Measurements from ENCODE around the gene FAM153A.
"Not testable (repeated sequence)": the region's sequence is repeated elsewhere in the genome, so short reads cannot be mapped to it uniquely, and the experiment has no call there.

The FAM153A gene

DNA sequence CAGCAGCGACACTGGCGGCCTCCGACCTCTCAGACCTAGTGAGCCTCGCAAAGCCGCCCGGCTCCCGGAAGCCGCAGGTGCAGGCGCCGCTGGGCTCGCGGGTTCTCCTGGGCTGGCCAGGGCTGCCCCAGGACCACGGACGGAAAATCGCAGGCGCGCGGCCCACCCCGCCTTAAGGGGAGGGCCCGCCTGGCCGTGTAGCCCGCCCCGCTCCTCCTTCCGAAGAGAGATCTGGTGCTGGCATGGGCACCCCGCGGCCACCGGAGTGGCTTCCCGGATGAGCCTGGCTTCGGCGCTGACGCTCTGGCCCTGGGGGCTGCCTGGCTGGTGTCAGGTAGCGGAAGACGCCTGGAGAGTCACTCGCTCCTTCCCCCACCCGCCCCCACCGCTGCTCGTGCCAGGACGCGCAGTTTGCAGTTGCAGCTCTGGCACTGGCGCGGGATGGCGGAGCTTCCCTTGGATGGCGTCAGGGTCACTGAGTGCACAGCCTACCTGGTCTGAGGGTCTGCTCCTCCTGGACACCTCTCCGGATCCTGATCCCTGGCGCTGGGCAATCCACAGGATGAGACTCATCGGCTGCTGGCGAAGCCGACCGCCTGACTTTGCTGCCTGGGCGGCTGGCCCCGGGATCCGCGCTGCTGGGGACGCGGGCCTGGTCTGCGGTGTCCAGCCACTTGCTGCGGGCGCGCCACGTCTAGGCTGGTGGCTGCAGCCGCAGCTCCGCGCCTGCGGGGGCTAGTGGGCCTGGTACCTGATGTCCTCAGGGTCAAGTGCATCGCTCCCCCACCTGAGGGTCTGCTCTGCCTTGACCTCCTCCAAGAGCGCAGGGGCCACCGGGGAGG, at the start of gene FAM153A:
Gene FAM153A (minus strand): TSS at position 108 of the 842 bp plus-strand sequence.
- H3K4me3 ChIP-seq (ENCODE audit: low read length in 2 of 2): peak within 1 kb of the TSS in 1 of 2 donors; percentile 3
- H3K27ac ChIP-seq (ENCODE audit: low read length); H3K9ac ChIP-seq (ENCODE audit: low read length in 2 of 2); H3K4me1 ChIP-seq (ENCODE audit: control insufficient read depth, insufficient read depth, low read length); H3K36me3 ChIP-seq (ENCODE audit: control insufficient read depth in 2 of 2, insufficient read depth in 2 of 2, low read length in 2 of 2); H3K27me3 ChIP-seq (ENCODE audit: control insufficient read depth in 1 of 2, insufficient read depth in 2 of 2, low read length in 2 of 2); H3K9me3 ChIP-seq (ENCODE audit: control insufficient read depth in 2 of 2, low read length in 2 of 2): not testable (repeated sequence)

DNA sequence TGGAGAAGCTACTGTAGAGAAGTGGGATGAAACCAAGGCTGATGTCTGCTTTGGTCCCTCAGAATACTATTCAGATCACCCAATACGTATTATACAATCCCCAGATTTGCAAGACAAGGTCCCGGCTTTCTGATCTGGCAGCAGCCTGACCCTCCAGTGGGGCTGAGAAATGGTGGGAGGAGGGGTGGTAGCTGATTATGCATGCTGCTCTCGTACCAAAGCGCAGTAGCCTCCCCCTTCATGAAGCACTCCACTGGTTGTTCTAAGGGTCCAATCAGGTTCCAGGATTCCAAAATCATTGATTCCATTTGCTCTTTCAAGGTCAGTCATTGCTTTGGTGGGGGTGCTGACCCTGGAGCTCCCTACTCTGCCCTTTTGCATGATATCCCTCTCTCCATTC, 49.6 kb upstream of the FAM153A start:
- H3K27me3 ChIP-seq (ENCODE audit: control insufficient read depth in 1 of 2, insufficient read depth in 2 of 2, low read length in 2 of 2); H3K36me3 ChIP-seq (ENCODE audit: control insufficient read depth in 2 of 2, insufficient read depth in 2 of 2, low read length in 2 of 2); H3K9me3 ChIP-seq (ENCODE audit: control insufficient read depth in 2 of 2, low read length in 2 of 2); H3K9ac ChIP-seq (ENCODE audit: low read length in 2 of 2); H3K4me1 ChIP-seq (ENCODE audit: control insufficient read depth, insufficient read depth, low read length); H3K27ac ChIP-seq (ENCODE audit: low read length); H3K4me3 ChIP-seq (ENCODE audit: low read length in 2 of 2): not testable (repeated sequence)

DNA sequence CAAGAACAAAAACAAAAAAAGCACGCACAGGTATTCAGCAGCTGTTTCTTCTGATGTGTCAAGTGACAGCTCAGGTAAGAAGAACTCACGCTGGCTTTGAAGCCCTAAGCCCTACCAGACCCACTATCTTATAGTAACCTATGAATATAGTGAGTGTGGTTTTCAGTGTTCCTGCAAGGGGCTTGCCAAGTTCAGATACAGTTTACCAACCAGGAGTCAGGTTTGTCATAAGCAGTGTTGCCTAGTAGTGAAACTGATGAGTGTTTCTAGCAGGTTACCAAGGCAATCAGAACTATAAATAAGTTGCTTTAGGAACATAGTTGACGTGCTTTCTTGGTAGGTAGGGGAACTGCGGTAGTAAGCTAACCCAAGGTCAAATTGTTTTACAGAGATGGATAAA, 43.4 kb upstream of the FAM153A start:
- H3K9ac ChIP-seq (ENCODE audit: low read length in 2 of 2); H3K27me3 ChIP-seq (ENCODE audit: control insufficient read depth in 1 of 2, insufficient read depth in 2 of 2, low read length in 2 of 2); H3K36me3 ChIP-seq (ENCODE audit: control insufficient read depth in 2 of 2, insufficient read depth in 2 of 2, low read length in 2 of 2); H3K9me3 ChIP-seq (ENCODE audit: control insufficient read depth in 2 of 2, low read length in 2 of 2); H3K4me3 ChIP-seq (ENCODE audit: low read length in 2 of 2); H3K4me1 ChIP-seq (ENCODE audit: control insufficient read depth, insufficient read depth, low read length); H3K27ac ChIP-seq (ENCODE audit: low read length): not testable (repeated sequence)

DNA sequence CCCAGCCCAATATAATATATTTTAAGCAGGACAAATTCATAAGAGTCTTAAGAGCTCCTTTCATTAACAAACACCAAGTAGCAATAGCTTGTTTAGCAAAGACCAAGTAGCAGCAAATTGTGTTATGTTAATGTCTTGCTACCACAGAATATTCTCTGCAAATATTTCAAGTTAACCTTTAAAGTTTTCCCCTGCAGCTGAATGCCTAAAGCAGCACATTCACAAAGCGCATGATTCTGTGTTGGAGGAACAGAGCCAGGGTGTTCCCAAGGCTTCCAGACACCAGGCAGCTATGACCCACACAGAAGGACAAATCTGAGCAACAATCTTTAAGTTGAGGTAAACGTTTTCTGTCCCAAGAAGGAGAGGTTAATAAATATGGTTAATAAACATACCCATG, 42.1 kb upstream of the FAM153A start:
- H3K9me3 ChIP-seq (ENCODE audit: control insufficient read depth in 2 of 2, low read length in 2 of 2); H3K9ac ChIP-seq (ENCODE audit: low read length in 2 of 2); H3K4me3 ChIP-seq (ENCODE audit: low read length in 2 of 2); H3K4me1 ChIP-seq (ENCODE audit: control insufficient read depth, insufficient read depth, low read length); H3K27ac ChIP-seq (ENCODE audit: low read length); H3K36me3 ChIP-seq (ENCODE audit: control insufficient read depth in 2 of 2, insufficient read depth in 2 of 2, low read length in 2 of 2); H3K27me3 ChIP-seq (ENCODE audit: control insufficient read depth in 1 of 2, insufficient read depth in 2 of 2, low read length in 2 of 2): not testable (repeated sequence)

DNA sequence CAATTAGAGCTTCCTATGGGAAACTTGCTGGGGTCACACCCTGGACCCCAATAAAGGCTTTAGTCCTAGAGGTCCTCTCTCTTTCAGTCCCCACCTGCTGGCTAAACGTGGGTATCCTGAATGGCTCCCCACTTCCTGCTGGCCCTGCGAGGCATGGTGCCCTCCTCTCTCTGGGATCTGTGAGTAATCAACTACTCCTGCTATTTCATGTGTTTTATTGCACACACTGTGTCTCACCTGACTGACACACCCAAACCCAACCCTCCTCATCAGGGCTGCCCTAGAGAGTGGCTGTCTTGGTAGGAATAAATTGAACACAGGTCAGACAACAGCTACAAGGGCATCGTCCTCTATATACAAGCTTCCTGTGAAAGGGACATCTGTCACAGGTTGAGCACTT, 39.8 kb upstream of the FAM153A start:
- H3K9ac ChIP-seq (ENCODE audit: low read length in 2 of 2); H3K27me3 ChIP-seq (ENCODE audit: control insufficient read depth in 1 of 2, insufficient read depth in 2 of 2, low read length in 2 of 2); H3K27ac ChIP-seq (ENCODE audit: low read length); H3K4me1 ChIP-seq (ENCODE audit: control insufficient read depth, insufficient read depth, low read length); H3K9me3 ChIP-seq (ENCODE audit: control insufficient read depth in 2 of 2, low read length in 2 of 2); H3K36me3 ChIP-seq (ENCODE audit: control insufficient read depth in 2 of 2, insufficient read depth in 2 of 2, low read length in 2 of 2); H3K4me3 ChIP-seq (ENCODE audit: low read length in 2 of 2): not testable (repeated sequence)

DNA sequence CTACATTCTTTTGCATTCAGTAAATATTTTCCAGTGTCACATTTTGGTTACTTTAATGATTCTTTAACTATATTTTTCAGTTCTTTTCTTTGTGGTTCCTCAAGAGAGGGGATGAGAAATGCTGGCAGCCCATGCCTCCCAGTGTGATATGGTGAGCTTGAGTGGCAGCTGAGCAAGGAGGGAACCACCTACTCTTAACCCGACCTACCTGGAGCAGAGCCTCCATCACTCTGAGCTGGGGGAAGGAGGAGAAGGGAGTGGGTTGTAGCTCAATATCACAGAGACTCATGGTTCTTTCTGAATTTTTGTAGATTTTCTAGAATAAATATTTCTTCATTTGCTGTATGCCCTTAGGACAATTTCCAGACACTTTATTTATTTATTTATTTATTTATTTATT, 37.0 kb upstream of the FAM153A start:
- not testable (repeated sequence) for H3K27me3 ChIP-seq (ENCODE audit: control insufficient read depth in 1 of 2, insufficient read depth in 2 of 2, low read length in 2 of 2); H3K4me3 ChIP-seq (ENCODE audit: low read length in 2 of 2); H3K9ac ChIP-seq (ENCODE audit: low read length in 2 of 2); H3K4me1 ChIP-seq (ENCODE audit: control insufficient read depth, insufficient read depth, low read length); H3K9me3 ChIP-seq (ENCODE audit: control insufficient read depth in 2 of 2, low read length in 2 of 2); H3K27ac ChIP-seq (ENCODE audit: low read length); H3K36me3 ChIP-seq (ENCODE audit: control insufficient read depth in 2 of 2, insufficient read depth in 2 of 2, low read length in 2 of 2)

DNA sequence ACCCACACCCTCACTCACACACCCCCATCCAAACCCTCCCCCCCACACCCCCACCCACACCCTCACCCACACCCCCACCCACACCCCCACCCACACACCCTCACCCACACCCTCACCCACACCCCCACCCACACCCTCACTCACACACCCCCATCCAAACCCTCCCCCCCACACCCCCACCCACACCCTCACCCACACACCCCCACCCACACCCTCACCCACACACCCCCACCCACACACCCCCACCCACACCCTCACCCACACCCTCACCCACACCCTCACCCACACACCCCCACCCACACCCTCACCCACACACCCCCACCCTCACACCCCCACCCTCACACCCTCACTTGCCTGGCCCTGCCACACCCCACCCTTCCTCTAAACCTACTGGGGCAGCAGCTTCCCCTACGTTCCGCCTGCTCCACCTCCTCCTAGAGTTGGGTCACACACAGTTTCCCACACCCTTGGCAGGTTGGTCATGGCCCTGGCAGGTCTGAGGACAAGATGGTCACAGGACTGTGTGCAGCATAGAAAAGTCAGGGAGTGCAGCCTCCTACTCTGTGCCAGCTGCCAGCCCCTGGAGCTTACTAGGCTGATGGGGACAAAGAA, 30.2 kb upstream of the FAM153A start:
- not testable (repeated sequence) for H3K4me1 ChIP-seq (ENCODE audit: control insufficient read depth, insufficient read depth, low read length); H3K9me3 ChIP-seq (ENCODE audit: control insufficient read depth in 2 of 2, low read length in 2 of 2); H3K27me3 ChIP-seq (ENCODE audit: control insufficient read depth in 1 of 2, insufficient read depth in 2 of 2, low read length in 2 of 2); H3K36me3 ChIP-seq (ENCODE audit: control insufficient read depth in 2 of 2, insufficient read depth in 2 of 2, low read length in 2 of 2); H3K9ac ChIP-seq (ENCODE audit: low read length in 2 of 2); H3K4me3 ChIP-seq (ENCODE audit: low read length in 2 of 2); H3K27ac ChIP-seq (ENCODE audit: low read length)

DNA sequence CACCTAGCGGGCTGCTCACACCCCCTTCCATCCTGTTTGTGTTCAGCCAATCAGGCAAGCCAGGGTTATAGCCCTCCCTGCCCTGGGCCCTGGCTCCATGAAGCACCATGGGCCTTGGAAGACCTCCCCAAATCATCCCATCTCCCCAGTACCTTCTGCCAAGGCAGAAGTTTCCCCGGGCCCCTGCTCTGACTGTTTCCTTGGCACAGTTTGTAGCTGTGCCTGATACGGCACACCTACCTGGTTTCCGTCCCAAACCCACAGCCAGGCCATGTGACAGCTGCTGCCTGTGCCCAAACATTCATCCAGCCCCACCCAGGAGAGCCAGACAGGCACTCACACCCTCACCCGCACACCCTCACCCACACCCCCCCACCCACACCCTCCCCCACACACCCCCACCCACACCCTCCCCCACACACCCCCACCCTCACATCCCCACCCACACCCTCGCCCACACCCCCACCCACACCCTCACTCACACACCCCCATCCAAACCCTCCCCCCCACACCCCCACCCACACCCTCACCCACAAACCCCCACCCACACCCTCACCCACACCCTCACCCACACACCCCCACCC, 29.6 kb upstream of the FAM153A start:
- H3K9ac ChIP-seq (ENCODE audit: low read length in 2 of 2); H3K9me3 ChIP-seq (ENCODE audit: control insufficient read depth in 2 of 2, low read length in 2 of 2); H3K36me3 ChIP-seq (ENCODE audit: control insufficient read depth in 2 of 2, insufficient read depth in 2 of 2, low read length in 2 of 2); H3K27me3 ChIP-seq (ENCODE audit: control insufficient read depth in 1 of 2, insufficient read depth in 2 of 2, low read length in 2 of 2); H3K4me1 ChIP-seq (ENCODE audit: control insufficient read depth, insufficient read depth, low read length); H3K27ac ChIP-seq (ENCODE audit: low read length); H3K4me3 ChIP-seq (ENCODE audit: low read length in 2 of 2): not testable (repeated sequence)

DNA sequence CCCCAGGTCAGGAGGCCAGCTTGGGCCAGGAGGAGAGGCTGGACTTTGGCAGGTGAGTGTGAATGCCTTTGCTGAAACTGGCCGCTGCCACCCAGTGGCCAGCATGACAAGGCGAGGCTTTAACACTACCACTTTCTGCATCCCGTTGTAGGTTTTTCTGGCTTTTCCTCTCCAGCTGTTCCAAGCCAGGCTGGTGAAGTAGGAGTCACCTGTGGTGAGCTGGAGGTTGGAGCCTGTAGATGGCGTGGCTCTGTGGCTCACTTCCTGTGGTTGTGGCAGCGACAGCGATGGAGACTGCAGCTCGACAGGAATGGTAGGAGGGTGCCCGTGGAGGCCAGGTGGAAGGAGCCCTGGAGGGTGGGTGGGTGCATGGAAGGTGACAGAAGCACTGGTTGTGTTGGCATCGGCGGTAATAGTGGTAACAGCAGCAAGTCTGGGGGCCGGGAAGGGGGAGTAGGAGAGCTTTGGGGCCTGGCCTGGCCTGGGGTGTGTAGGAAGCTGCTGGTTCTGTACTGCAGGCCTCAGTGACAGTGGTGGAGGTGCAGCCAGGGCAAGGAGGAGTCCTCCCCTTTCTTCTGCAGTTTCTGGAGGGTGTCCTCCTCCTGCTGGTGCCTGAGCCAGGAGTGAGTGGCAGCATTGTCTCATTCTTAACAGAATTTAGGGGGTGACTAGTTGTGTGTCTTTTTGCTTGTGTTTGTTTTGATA, 26.7 kb upstream of the FAM153A start:
- not testable (repeated sequence) for H3K4me1 ChIP-seq (ENCODE audit: control insufficient read depth, insufficient read depth, low read length); H3K27ac ChIP-seq (ENCODE audit: low read length); H3K36me3 ChIP-seq (ENCODE audit: control insufficient read depth in 2 of 2, insufficient read depth in 2 of 2, low read length in 2 of 2); H3K4me3 ChIP-seq (ENCODE audit: low read length in 2 of 2); H3K27me3 ChIP-seq (ENCODE audit: control insufficient read depth in 1 of 2, insufficient read depth in 2 of 2, low read length in 2 of 2); H3K9ac ChIP-seq (ENCODE audit: low read length in 2 of 2); H3K9me3 ChIP-seq (ENCODE audit: control insufficient read depth in 2 of 2, low read length in 2 of 2)

DNA sequence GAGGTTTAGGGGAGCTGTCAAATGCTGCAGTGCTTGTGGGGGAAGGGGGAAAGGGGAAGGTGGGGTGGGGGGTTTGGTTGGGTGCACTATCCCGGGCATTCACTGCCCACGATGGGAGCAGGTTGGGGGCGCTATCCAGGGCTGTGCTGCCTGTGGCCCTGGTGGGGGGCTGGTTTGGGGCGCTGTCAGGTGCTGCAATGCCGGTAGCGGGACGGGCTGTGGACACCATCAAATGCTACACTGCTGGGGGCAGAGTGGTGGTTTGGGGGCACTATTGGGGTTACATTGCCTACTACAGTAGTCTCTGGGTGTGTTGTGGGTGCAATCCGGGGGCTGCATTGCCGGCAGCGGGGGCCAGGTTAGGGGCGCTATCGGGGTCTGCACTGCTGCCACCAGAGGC, 25.7 kb upstream of the FAM153A start:
- H3K9me3 ChIP-seq (ENCODE audit: control insufficient read depth in 2 of 2, low read length in 2 of 2); H3K27me3 ChIP-seq (ENCODE audit: control insufficient read depth in 1 of 2, insufficient read depth in 2 of 2, low read length in 2 of 2); H3K4me3 ChIP-seq (ENCODE audit: low read length in 2 of 2); H3K27ac ChIP-seq (ENCODE audit: low read length); H3K4me1 ChIP-seq (ENCODE audit: control insufficient read depth, insufficient read depth, low read length); H3K36me3 ChIP-seq (ENCODE audit: control insufficient read depth in 2 of 2, insufficient read depth in 2 of 2, low read length in 2 of 2); H3K9ac ChIP-seq (ENCODE audit: low read length in 2 of 2): not testable (repeated sequence)

DNA sequence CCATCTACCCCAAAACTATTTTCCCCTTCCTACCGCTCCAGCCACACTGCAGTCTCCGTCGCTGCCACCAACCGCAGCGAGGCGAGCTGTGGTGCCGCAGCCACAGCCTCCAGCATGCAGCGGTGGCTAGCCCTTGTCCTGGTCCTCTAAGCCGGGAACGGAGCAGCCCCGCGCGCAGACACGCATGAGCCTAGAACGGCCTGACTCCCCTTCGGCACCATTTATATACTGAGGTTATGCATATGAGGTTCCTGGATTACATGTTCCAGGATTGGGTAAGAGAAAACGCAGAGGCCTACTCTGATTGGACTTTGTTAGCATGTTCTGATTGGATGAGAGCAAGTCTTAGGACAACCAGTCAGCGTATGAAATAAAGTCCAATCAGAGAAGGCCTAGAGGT, 24.6 kb upstream of the FAM153A start:
- not testable (repeated sequence) for H3K27ac ChIP-seq (ENCODE audit: low read length); H3K4me3 ChIP-seq (ENCODE audit: low read length in 2 of 2); H3K9me3 ChIP-seq (ENCODE audit: control insufficient read depth in 2 of 2, low read length in 2 of 2); H3K27me3 ChIP-seq (ENCODE audit: control insufficient read depth in 1 of 2, insufficient read depth in 2 of 2, low read length in 2 of 2); H3K4me1 ChIP-seq (ENCODE audit: control insufficient read depth, insufficient read depth, low read length); H3K9ac ChIP-seq (ENCODE audit: low read length in 2 of 2); H3K36me3 ChIP-seq (ENCODE audit: control insufficient read depth in 2 of 2, insufficient read depth in 2 of 2, low read length in 2 of 2)

Data from stomach smooth muscle (tissue), 2 donors.